ENCODE results near the gene CACNB2.
"Not testable (repeated sequence)": the region's sequence is repeated elsewhere in the genome, so short reads cannot be mapped to it uniquely, and the experiment has no call there.

Gene CACNB2

GRCh38 chr10:18409599-18410397, 269.6 kb downstream of the CACNB2 start:
- DNase-seq: no peak

GRCh38 chr10:18414061-18414460, 273.8 kb downstream of the CACNB2 start:
- DNase-seq: no peak

- no peak for DNase-seq
Observed at GRCh38 chr10:18417950-18418527, 277.8 kb downstream of the CACNB2 start.

GRCh38 chr10:18418541-18419215, 278.5 kb downstream of the CACNB2 start:
- no peak for DNase-seq

- no peak for DNase-seq
Observed at GRCh38 chr10:18419945-18420344, 279.7 kb downstream of the CACNB2 start.

GRCh38 chr10:18421726-18422293, 281.6 kb downstream of the CACNB2 start:
- no peak for DNase-seq

GRCh38 chr10:18423058-18423637, 282.9 kb downstream of the CACNB2 start:
- DNase-seq: no peak

GRCh38 chr10:18424200-18424599, 284.0 kb downstream of the CACNB2 start:
- DNase-seq: no peak

- no peak for DNase-seq
Observed at GRCh38 chr10:18429335-18429734, 289.1 kb downstream of the CACNB2 start.

GRCh38 chr10:18436902-18437301, 296.7 kb downstream of the CACNB2 start:
- DNase-seq: no peak

- DNase-seq: no peak
Observed at GRCh38 chr10:18437486-18437885, 297.3 kb downstream of the CACNB2 start.

GRCh38 chr10:18438361-18439126, 298.3 kb downstream of the CACNB2 start:
- DNase-seq: no peak

GRCh38 chr10:18439601-18440000, 299.4 kb downstream of the CACNB2 start:
- DNase-seq: no peak

- DNase-seq: not testable (repeated sequence)
Observed at GRCh38 chr10:18445635-18446034, 305.4 kb downstream of the CACNB2 start.

- no peak for DNase-seq
Observed at GRCh38 chr10:18446205-18446604, 306.0 kb downstream of the CACNB2 start.

GRCh38 chr10:18449611-18450026, 309.4 kb downstream of the CACNB2 start:
- no peak for DNase-seq

GRCh38 chr10:18450298-18450697, 310.1 kb downstream of the CACNB2 start:
- DNase-seq: no peak

- peak; percentile 21 for DNase-seq
Observed at GRCh38 chr10:18455086-18455884, 315.1 kb downstream of the CACNB2 start.

- DNase-seq: no peak
Observed at GRCh38 chr10:18456984-18457383, 316.8 kb downstream of the CACNB2 start.

- no peak for DNase-seq
Observed at GRCh38 chr10:18460032-18460431, 319.8 kb downstream of the CACNB2 start.

- no peak for DNase-seq
Observed at GRCh38 chr10:18463673-18464211, 323.5 kb downstream of the CACNB2 start.

Measured in retina (tissue), 1 donor.